Measurements from ENCODE around the gene ESPL1. TPM values are rescaled to one million over a fixed set of nuclear protein-coding genes. Genes with fewer than 3 reads are reported as not detected.
A peak's percentile ranks its signal among the peaks of the same experiment; 100 is the strongest.

Gene ESPL1
- total RNA-seq, 1 experiment from 2014 or later: 9.4 TPM

- no peak overlapping the region for H2AFZ ChIP-seq (ENCODE audit: low read length)
- H3K36me3 ChIP-seq (ENCODE audit: insufficient read depth, low read length): peaks cover 12% of the 10 kb centered on the region
Observed at GRCh38 chr12:53308276-53308675, 40.2 kb downstream of the ESPL1 start.

DNA sequence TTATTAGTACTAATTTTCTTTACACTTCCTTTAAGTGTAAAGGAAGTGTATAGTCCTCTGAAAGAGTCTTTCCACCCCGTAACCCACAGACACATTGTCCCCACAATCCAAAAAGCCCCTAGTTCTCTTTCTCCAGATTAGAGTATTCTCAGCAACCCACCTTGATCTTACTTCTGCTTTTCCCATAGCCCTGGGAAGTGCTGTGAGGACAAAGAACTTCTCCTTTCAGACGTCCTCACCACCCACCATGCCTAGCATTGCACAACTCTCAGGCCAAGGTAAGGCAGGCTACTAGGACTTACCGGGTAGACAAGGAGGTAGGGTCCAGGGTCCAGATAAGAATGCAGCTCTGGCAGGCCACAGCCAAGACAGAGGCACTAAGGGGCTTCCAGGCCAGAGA lies 45.9 kb downstream of the ESPL1 start:
- H3K4me2 ChIP-seq (ENCODE audit: low read depth, low read length, poor library complexity, severe bottlenecking): no peak overlapping the region
- no peak overlapping the region for H3K9ac ChIP-seq (ENCODE audit: low read length)
- no peaks in the 10 kb centered on the region for H3K4me1 ChIP-seq (ENCODE audit: low read length)
- no peaks in the 10 kb centered on the region for H4K20me1 ChIP-seq (ENCODE audit: insufficient read depth, low read depth, low read length)
- H3K4me3 ChIP-seq (ENCODE audit: low read length): no peak overlapping the region
- no peaks in the 10 kb centered on the region for H3K79me2 ChIP-seq (ENCODE audit: low read length)
- no peaks in the 10 kb centered on the region for H3K9me3 ChIP-seq (ENCODE audit: low read length)
- H3K27me3 ChIP-seq (ENCODE audit: low read length): no peaks in the 10 kb centered on the region
- peaks cover 6% of the 10 kb centered on the region; the same call in 1 of the 2 replicates for H3K36me3 ChIP-seq (ENCODE audit: insufficient read depth, low read length)
- H2AFZ ChIP-seq (ENCODE audit: low read length): no peak overlapping the region
- no peak for DNase-seq
- no peak overlapping the region for H3K27ac ChIP-seq (ENCODE audit: low read length)
- H3K9me2 ChIP-seq (replicated peaks; ENCODE audit: insufficient read depth, low read length): no peaks in the 10 kb centered on the region

More at GRCh38 chr12:53308276-53308675, 40.2 kb downstream of the ESPL1 start:
- no peaks in the 10 kb centered on the region for H3K9me2 ChIP-seq (replicated peaks; ENCODE audit: insufficient read depth, low read length)
- H3K4me2 ChIP-seq (ENCODE audit: low read depth, low read length, poor library complexity, severe bottlenecking): no peak overlapping the region
- no peaks in the 10 kb centered on the region for H3K4me1 ChIP-seq (ENCODE audit: low read length)
- no peak overlapping the region for H3K4me3 ChIP-seq (ENCODE audit: low read length)
- H3K79me2 ChIP-seq (ENCODE audit: low read length): peaks cover 4% of the 10 kb centered on the region
- no peaks in the 10 kb centered on the region for H3K9me3 ChIP-seq (ENCODE audit: low read length)
- no peak overlapping the region for H3K9ac ChIP-seq (ENCODE audit: low read length)
- H3K27ac ChIP-seq (ENCODE audit: low read length): no peak overlapping the region
- H4K20me1 ChIP-seq (ENCODE audit: insufficient read depth, low read depth, low read length): no peaks in the 10 kb centered on the region
- H3K27me3 ChIP-seq (ENCODE audit: low read length): no peaks in the 10 kb centered on the region
- no peak for DNase-seq

DNA sequence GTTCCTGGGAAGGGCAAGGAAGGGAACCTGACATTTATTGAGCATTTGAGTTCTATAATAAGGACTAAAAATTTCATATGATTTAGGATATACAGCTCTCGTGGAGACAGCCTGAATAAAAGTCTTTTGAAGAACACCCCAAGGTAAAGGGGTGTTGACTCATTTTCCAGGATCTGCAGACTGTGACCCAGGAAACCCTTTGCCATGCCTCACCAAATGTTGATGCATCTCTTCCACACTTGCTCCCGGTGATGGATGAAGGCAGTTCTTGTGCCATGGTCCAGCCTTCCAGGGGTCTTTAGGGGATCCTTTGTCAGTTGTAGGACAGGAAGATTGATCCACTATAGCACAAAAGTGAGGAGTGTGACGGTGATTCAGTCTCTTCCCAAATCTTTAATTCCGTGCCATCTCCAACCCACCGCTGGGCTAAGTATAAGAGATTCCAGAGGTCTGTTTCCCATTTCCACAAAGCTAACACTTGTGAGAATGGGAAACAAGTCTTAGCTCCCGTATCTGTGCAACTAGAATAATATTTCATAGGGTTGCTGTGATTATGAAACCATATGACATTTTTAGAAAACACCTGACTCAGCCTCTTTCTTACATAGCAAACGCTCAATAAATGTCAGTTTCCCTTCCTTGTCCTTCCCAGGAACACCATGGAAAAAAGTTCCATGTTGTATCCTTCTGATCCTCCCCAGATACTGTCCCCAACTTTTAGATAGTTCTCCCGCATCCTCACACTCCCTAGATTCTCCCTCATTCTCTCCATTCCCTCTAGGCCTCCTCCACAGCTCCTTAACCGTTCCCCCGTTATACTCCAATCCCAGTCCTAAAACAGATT lies 52.5 kb downstream of the ESPL1 start:
- Histone ChIP-seq H3K36me3 (ENCODE audit: insufficient read depth, low read length) (0 out of 2 replicates have a peak, but pooled peaks cover 6% of the 10 kb centered on the region), H2AFZ (ENCODE audit: low read length) (no peak overlapping the region), H3K4me2 (ENCODE audit: low read depth, low read length, poor library complexity, severe bottlenecking) (peak overlapping the region; percentile 75), H3K4me1 (ENCODE audit: low read length) (peaks cover 35% of the 10 kb centered on the region), H3K9ac (ENCODE audit: low read length) (peak overlapping the region; percentile 76), H3K9me2 (replicated peaks; ENCODE audit: insufficient read depth, low read length) (no peaks in the 10 kb centered on the region), H3K9me3 (ENCODE audit: low read length) (no peaks in the 10 kb centered on the region), H3K79me2 (ENCODE audit: low read length) (peaks cover 11% of the 10 kb centered on the region), H3K27me3 (ENCODE audit: low read length) (no peaks in the 10 kb centered on the region), H3K27ac (ENCODE audit: low read length) (peak overlapping the region; percentile 79; the same call in 1 of the 2 replicates), H4K20me1 (ENCODE audit: insufficient read depth, low read depth, low read length) (no peaks in the 10 kb centered on the region), H3K4me3 (ENCODE audit: low read length) (peak overlapping the region; percentile 73)
- DNase-seq: no peak

DNA sequence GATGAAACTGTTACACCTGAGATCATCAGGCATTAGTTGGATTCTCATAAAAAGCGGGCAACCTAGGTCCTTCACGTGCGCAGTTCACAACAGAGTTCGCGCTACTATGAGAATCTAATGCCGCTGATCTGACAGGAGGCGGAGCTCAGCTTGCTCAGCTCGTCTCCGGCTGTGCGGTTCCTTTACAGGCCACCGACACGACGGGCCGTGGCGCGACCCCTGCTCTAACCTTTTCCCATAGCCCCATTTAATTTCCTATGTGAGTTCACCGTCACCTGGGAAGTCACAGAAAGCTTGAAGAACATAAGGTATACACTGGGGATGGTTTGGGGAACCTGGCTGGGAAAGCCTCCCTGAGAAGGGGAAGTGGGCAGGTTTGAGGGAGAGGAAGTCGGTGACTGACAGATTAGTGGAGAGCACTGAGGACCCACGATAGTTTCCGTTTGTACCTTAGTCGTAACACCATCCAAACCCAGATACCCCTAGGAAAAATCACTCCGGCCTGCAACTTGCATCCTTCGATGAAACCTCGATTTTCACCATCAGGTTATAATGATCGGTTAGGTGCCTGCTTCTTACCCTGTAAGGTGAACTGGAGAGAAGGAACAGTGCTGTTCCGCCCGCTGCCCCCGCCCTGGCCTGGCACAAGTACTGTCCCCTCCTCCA lies 56.1 kb downstream of the ESPL1 start:
- no peaks in the 10 kb centered on the region for H3K9me3 ChIP-seq (ENCODE audit: low read length)
- peak overlapping the region; percentile 74 for H3K9ac ChIP-seq (ENCODE audit: low read length)
- peaks cover 52% of the 10 kb centered on the region for H3K4me1 ChIP-seq (ENCODE audit: low read length)
- H4K20me1 ChIP-seq (ENCODE audit: insufficient read depth, low read depth, low read length): no peaks in the 10 kb centered on the region
- H2AFZ ChIP-seq (ENCODE audit: low read length): peak overlapping the region; percentile 84
- no peaks in the 10 kb centered on the region for H3K27me3 ChIP-seq (ENCODE audit: low read length)
- peak; percentile 87 for DNase-seq
- peaks cover 11% of the 10 kb centered on the region for H3K79me2 ChIP-seq (ENCODE audit: low read length)
- peak overlapping the region; percentile 67 for H3K4me3 ChIP-seq (ENCODE audit: low read length)
- H3K9me2 ChIP-seq (replicated peaks; ENCODE audit: insufficient read depth, low read length): no peaks in the 10 kb centered on the region
- peak overlapping the region; percentile 83 for H3K4me2 ChIP-seq (ENCODE audit: low read depth, low read length, poor library complexity, severe bottlenecking)
- H3K27ac ChIP-seq (ENCODE audit: low read length): peak overlapping the region; percentile 80
- no peaks in the 10 kb centered on the region for H3K36me3 ChIP-seq (ENCODE audit: insufficient read depth, low read length)

DNA sequence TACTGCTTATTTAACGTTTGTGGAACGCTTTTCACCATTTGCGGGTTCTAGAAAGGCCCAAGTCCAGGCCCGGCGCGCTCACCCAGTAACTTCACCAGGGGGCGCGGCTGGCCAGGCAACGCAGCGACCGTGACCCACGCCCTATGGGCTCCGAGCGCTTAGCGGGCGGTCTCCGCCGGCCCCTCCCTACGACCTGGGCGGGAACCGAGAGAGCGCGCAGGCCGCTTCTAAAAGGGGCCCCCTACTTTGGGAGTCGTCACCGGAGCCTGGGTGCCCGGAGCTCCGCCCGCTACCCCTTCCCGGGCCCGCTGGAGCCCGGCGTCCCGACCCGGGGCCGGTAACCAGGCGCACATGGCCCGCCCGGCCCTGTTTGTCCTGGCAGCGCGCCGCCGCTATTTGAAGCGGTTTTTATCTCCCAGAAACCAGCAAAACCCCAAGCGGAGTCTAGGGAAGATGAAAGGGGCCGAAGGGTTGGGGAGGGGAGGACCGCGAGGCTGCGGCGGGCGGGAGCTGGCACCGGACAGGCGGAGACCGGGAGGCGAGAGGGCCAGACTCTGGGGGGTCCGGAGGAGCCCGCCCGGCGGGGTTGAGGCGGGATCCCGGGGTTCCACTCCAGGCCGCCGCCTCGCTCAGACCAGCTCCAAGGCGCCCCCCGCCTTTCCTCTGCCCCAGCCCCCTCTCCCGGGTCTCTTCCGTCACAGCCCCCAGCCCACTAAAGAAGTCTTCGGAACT lies 56.8 kb downstream of the ESPL1 start:
- Histone ChIP-seq H3K27me3 (ENCODE audit: low read length) (no peaks in the 10 kb centered on the region), H3K36me3 (ENCODE audit: insufficient read depth, low read length) (no peaks in the 10 kb centered on the region), H3K4me3 (ENCODE audit: low read length) (peak overlapping the region; percentile 67), H3K79me2 (ENCODE audit: low read length) (peaks cover 10% of the 10 kb centered on the region), H2AFZ (ENCODE audit: low read length) (peak overlapping the region; percentile 84), H3K9ac (ENCODE audit: low read length) (peak overlapping the region; percentile 74), H3K27ac (ENCODE audit: low read length) (peak overlapping the region; percentile 80), H3K9me3 (ENCODE audit: low read length) (no peaks in the 10 kb centered on the region), H3K4me2 (ENCODE audit: low read depth, low read length, poor library complexity, severe bottlenecking) (peak overlapping the region; percentile 83), H3K9me2 (replicated peaks; ENCODE audit: insufficient read depth, low read length) (no peaks in the 10 kb centered on the region), H3K4me1 (ENCODE audit: low read length) (peaks cover 52% of the 10 kb centered on the region), H4K20me1 (ENCODE audit: insufficient read depth, low read depth, low read length) (no peaks in the 10 kb centered on the region)
- DNase-seq: peak; percentile 96

GRCh38 chr12:53325511-53326061 lies 57.5 kb downstream of the ESPL1 start:
- Histone ChIP-seq H3K9ac (ENCODE audit: low read length) (peak overlapping the region; percentile 74), H4K20me1 (ENCODE audit: insufficient read depth, low read depth, low read length) (no peaks in the 10 kb centered on the region), H3K27me3 (ENCODE audit: low read length) (no peaks in the 10 kb centered on the region), H3K4me2 (ENCODE audit: low read depth, low read length, poor library complexity, severe bottlenecking) (peak overlapping the region; percentile 83), H2AFZ (ENCODE audit: low read length) (peak overlapping the region; percentile 32; the same call in 1 of the 2 replicates), H3K79me2 (ENCODE audit: low read length) (peaks cover 4% of the 10 kb centered on the region), H3K9me2 (replicated peaks; ENCODE audit: insufficient read depth, low read length) (no peaks in the 10 kb centered on the region), H3K27ac (ENCODE audit: low read length) (peak overlapping the region; percentile 80; the same call in 1 of the 2 replicates), H3K9me3 (ENCODE audit: low read length) (no peaks in the 10 kb centered on the region), H3K4me1 (ENCODE audit: low read length) (peaks cover 46% of the 10 kb centered on the region), H3K4me3 (ENCODE audit: low read length) (peak overlapping the region; percentile 67), H3K36me3 (ENCODE audit: insufficient read depth, low read length) (no peaks in the 10 kb centered on the region)
- peak; percentile 49 for DNase-seq

DNA sequence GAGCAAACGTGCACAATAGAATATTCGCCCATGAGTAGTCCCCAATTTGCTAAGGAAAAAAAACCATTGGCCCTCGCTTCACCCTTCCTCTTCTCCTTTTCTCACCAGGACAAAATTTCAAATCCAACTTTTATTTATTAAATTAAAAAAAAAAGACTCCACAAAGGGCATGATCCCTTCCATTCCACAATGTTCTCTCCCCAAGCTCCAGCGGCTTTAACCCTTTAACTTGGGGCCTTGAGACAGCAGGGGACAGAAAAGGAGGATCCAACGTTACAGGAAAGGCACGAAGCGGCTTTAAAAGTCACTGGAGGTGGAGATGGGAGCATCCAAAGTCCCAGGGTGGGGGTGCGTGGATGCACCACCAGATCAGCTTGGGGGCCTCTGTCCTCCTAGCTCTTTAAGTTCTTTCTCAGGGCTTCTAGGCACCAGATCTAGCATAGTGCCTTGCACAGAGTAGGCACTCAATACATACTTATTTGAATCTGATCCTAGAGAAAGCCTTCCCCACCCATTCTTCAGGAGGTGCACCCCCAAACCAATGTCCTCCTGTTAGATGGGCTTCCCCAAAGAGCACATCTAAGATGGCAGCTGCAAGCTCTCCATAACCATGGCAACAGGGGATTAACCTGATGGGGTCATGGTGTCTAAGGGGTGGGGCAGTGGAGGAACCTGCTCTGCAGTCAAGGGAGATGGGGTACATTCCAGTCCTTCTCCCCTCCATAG lies 58.5 kb downstream of the ESPL1 start:
- Histone ChIP-seq H3K9me2 (replicated peaks; ENCODE audit: insufficient read depth, low read length) (no peaks in the 10 kb centered on the region), H3K36me3 (ENCODE audit: insufficient read depth, low read length) (no peaks in the 10 kb centered on the region), H3K27me3 (ENCODE audit: low read length) (no peaks in the 10 kb centered on the region), H3K4me3 (ENCODE audit: low read length) (no peak overlapping the region; the same call in 1 of the 2 replicates), H3K79me2 (ENCODE audit: low read length) (no peaks in the 10 kb centered on the region), H3K9me3 (ENCODE audit: low read length) (no peaks in the 10 kb centered on the region), H3K4me1 (ENCODE audit: low read length) (peaks cover 42% of the 10 kb centered on the region), H3K9ac (ENCODE audit: low read length) (0 out of 2 replicates have a peak overlapping the region, but pooled peaks have one; percentile 74), H3K27ac (ENCODE audit: low read length) (no peak overlapping the region), H2AFZ (ENCODE audit: low read length) (no peak overlapping the region), H4K20me1 (ENCODE audit: insufficient read depth, low read depth, low read length) (no peaks in the 10 kb centered on the region), H3K4me2 (ENCODE audit: low read depth, low read length, poor library complexity, severe bottlenecking) (peak overlapping the region; percentile 83)
- DNase-seq: peak; percentile 53
